GM19043 (cell line): Measurements from ENCODE around the gene GNB2.

Experiments
- ATAC-seq: cut with Tn5 transposase; IDR thresholded peaks from one replicate; pipeline ENCODE4 v1.9.1; 2021; ENCODE audit warnings: low read depth; ENCODE audit not compliant: unreplicated experiment

GNB2 gene

DNA sequence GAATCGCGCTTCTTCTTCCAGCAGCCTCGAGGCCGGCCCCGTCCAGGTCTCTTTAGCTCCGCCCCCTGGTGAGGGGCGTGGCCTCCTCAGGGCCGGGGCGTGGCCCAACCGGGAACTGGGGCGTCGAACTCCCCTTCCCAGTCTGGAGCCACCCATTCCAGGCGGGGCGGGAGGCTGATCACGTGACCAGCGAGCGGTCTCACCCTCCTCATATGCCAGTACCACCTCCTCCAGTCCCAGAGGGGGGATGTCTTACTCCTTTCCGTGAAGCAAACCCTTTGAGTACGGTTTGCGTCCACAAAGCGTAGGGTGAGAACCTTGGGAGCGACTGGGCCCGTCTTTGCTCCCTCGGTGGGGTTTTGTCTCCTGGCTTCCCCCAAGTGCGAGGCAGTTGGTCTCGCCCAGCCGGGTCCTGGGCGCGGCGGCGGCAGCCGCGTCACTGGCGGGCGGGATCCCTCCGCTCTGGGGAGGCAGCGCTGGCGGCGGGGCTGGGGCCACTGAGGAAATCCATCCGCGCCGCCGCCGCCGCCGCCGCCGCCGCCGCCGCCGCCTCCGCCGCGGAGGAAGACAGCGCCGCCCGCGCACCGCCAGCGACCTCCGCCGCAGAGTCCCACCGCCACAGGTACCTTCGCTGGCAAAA lies at the start of gene GNB2:
TSS of gene GNB2 (plus strand) at position 439 of the 640 bp plus-strand sequence. CDS start 2,526 bp downstream, outside the sequence.
- ATAC-seq = peak; percentile 59

DNA sequence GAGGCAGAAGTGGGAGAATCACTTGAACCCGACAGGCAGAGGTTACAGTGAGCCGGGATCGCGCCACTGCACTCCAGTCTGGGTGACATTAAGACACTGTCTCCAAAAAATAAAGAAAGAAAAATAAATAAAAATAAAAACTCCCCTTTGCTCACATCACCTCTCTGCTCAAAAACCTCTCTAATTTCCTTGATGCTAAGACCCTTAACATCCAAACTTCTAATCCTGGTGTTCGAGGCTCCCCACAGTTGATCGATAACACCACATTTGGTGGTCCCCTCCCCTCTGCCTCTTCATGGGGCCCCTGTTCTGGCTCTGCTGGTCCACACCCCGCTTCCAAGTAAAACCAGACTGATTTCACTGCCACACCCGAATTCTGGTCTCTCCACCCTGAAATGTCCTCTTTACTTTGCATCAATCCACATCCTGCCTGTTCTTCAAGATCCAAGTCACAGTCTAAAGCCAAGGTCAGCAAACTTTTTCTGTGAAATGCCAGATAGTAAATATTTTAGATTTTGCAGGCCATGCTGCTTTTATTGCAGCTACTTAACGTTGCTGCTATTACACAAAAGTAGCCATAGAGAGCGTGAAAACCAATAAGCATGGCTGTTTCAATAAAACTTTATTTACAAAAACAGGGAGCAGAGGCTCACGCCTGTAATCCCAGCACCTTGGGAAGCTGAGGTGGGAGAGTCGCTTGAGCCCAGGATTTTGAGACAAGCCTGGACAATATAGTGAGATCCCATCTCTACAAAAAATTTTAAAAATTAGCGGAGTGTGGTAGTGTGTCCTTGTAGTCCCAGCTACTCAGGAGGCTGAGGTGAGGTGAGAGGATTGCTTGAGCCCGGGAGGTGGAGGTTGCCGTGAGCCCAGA lies 49.4 kb upstream of the GNB2 start:
- ATAC-seq = no peak

DNA sequence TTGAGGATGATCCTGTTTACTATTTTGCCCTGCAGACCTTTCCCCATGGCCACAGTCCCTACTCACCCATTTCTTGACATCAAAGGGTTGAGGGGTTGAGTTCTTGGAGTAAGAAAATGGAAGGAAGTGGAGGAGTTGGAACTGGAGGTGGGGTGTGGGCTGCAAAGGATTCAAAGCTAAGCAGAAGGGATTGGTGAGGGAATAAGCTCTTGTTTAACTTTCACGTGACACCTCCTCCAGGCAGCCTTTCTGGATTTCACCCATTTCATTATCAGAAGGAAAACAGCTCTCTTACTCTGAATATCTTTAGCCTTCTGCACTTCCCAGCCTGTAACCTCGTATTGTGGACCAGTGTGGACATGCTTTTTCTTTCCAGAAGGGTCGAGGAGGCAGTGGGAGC lies 47.5 kb upstream of the GNB2 start:
- ATAC-seq = no peak

DNA sequence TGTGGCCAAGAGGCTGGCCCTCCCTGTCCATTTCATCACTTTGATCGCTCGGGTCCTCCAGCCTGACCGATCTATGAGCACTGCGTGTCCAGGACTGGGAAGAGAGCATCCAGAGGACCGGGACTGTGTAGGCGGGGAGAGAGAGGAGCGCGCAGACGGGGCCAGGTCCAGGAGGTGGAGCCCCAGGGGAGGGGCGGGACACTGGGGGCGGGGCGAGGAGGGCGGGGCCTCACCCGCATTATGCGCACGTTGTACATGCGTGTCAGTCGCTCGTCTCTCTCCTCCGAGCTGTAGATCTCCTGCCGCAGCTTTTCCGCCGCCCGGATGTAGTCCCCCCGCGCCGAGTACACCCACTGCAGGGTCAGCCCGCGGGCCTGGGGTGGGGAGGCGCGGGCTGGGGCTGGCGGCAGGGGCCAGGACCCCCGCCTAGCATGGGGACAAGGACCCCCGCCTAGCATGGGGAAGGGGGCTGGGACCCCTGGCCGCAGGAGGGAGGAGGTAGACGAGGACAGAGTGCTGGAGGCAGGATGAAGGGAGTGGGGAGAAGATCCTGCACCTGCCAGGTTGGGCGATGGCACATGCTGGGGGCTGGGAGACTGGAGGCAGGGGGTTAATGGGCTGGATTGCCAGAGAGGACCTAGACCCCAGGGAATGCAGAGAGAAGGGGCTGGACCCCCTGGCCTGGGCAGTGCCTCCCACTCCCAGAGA lies 46.9 kb upstream of the GNB2 start:
- ATAC-seq = peak; percentile 84

DNA sequence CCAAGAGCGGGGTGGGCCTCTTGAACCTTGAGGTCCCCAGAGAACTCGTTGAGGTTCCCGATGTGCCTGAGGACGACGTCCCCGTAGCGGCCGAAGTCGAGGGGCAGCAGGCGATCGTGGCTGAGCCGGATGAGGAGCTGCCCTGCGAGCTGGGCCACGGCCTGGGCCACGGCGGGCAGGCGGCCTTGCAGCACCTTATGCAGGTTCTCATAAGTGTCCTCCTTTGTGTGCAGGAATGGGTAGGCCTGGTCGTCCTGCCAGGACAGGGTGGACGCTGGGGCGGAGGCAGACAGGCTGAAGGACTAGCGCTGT lies 46.3 kb upstream of the GNB2 start:
- no peak for ATAC-seq

DNA sequence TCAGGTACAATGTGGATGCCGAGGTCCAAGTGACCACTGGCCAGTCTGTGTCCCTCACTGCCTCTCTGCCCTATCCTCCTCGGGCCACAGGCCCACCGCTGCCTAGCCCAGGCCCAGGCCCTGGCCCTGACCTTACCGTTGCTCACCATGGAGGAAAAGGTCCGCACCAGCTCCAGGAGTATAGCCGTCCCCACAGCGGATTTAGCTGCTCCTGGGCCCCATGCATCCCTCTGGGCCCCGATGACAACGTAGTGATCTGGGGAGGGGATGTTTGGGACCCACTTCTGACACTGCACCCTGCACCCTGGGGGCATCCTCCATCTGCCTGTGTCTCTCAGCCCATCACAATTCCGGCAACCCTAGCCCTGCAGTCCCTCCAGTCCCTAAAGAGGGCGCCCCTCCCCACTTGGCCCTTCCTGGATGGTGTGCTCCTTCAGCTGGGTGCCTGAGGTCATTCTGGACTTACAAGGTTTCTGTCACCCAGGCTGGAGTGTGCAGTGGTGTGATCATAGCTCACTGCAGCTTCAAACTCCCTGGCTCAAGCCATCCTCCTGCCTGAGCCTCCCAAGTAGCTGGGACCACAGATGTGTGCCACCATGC lies 44.3 kb upstream of the GNB2 start:
- ATAC-seq = no peak

DNA sequence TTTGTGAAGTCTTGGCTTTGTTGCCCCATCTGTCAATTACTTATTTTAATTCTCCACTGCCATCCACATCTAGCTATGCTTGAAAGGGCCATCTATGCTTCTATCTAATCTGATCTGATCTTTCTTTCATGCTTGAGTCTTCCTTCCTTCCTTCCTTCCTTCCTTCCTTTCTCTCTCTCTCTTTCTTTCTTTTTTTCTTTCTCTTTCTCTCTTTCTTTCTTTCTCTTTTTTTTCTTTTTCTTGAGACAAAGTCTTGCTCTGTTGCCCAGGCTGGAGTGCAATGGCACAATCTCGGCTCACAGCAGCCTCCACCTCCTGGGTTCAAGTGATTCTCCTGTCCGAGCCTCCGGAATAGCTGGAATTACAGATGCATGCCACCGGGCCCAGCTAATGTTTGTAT lies 43.5 kb upstream of the GNB2 start:
- ATAC-seq = no peak

DNA sequence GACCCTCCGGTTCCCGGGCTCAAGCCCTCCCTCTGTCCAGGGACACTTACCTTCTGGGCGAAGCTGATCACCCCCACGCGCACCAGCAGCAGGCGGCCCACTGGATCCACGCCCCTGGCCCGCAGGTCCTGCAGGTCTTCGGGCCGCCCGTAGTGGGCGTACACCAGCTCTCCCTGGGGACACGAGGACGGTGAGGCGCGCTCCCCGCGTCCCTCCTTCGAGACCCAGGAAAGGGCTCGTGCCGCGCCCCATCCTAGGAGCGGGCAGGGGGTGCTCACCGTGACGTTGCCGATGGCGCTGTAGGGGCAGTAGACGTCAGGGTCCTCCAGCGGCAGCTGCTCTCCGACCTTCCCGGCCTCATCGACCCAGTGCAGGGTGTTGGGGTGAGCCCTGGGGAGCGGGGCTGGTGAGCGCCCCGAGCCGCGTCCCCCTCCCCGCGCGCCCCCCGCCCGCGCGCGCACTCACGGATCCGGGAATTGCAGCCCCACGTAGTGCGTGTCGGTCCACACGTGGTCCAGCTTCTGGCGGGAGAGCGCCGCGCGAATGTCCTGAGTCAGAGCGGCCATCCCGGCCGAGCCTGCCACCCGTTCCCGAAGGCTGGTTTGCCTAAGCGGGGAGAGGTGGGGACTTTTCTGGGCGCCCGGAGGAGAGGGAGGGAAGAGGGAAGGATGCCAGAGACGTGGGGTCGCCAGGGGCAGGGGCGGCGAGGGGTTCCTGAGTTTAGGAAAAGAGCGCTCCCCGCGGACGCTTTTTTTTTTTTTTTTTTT lies 40.4 kb upstream of the GNB2 start:
- no peak for ATAC-seq

DNA sequence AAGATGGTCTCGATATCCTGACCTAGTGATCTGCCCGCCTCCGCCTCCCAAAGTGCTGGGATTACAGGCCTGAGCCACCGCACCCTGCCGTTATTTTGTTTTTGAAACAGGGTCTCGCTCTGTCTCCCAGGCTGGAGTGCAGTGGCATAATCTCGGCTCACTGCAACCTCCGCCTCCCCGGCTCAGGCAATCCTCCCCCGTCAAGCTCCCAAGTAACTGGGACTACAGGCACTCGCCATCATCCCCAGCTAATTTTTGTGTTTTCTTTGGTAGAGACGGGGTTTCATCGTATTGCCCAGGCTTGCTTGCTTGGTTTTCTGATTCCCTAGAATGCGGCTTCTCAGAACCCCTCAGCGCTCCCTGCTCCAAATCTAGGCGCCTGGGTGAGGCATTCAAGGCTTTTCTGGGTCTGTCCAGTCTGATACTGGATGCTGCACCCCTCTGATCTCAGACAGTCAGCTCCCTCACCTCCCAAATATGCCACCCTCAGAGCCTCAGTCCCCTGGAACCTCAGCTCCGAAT lies 33.5 kb upstream of the GNB2 start:
- ATAC-seq = no peak

DNA sequence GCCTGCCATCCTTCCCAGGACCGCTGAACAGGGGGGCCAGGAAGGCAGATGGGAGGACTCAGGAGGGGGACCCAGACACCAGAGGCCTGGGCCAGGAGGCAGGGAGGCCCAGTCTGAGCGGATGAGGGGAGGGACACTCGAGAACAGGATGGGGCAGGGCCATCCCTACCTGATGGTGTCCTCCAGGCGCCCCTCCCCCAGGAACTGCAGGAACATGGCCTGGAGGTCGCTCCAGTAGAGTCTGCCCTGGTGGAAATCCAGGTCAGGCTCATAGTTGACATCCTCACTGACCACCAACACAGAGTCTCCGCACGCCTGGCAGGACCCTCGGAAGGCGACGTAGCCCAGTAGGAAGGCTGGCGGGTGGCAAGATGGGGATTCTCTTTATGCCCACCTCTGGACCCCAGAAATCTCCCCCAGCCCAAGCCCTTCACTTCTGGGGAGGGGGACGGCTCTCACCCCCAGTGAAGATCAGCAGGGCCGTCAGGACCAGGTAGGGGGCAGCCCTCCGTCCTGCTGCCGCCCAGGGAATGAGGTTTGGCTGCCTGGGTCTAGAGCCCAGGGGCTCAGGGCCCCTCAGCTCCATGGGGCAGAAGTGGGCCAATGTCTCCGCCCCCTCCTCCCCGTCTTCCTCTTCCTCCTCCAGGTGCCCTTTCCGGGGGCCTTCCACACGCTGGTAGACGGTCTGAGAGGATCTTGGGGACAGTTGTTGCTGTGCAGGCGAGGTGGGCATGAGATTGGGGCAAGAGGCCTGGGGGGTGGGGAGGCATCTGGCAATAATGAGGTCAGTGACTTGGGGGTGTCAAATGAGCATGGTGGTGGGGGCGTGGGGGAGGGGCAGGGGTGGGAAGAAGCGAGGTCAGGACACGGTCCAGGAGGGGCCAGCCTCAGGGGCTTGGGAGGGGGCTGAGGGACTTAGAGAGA lies 32.8 kb upstream of the GNB2 start:
- no peak for ATAC-seq

DNA sequence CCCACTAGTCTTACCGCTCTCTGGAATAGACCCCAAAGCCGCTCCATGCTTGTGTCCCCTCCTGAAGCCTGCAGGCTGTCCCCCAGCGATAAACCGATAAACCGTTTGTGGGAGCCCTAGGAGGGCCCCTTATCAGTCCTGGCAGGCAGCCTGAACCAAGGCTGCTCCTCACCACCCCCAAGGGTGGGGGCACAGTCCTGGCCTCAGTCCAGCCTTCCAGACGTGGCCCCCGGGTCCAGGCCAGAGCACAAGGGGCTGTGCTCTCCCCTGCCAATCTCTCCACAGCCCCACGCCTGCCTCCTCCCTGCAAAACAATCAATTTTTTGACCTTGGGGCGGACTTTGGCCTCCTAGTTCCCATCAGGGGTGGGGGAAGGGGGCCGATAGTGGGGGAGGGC lies 32.1 kb upstream of the GNB2 start, which contains the start of gene TFR2:
TSS of gene TFR2 (minus strand) at position 90 of the 397 bp plus-strand sequence. CDS start at position 47, 43 bp downstream.
- no peak for ATAC-seq

DNA sequence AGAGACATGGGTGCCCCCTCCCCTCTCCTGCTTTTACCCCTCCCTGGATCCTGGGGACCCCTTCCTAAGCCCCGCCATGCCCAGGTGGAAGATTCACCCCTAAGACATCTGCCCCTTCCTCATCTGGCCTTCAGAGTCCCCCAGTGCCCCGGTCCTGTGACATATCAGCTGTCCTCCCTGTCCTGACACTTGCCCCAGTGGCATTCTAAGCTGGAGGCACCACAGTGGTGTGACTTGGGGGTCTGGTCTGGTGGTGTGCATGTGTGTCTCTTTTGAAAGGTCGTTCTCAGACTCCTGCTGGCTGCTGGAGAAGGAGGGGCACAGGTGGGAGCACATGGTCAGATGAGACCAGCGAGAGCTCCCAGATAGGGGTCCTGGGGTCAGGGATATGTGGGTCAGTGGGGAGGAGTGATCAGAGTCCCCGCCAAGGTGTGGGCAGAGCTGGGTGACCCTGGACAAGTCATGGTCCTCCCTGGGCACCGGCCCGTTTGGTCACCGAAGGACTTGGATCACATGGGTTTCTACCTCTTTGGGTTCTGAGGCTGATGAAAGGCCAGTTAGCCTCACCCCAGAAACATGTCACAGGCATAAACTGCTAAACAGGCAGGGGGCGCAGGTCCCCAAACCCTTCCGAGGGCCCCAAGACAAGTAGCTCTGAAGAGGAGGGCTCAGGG lies 31.5 kb upstream of the GNB2 start:
- ATAC-seq = no peak

DNA sequence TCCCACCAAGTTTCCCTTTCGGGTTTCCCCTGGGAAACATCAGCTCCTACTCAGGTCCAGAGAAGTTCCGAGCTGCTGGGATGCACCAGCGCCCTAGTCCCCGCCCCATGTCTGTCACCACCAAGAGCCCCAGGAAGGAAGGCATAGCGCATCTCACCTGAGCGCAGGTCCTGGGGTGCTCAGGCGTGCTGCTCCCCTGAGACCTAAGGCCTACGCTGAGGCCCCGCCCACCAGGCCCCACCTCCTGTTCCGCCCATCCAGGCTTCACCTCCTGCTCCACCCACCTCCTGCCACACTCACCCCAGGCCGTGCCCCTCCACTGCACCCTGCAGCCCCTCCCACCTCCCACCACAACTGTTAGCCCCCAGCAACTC lies 31.0 kb upstream of the GNB2 start:
- no peak for ATAC-seq

DNA sequence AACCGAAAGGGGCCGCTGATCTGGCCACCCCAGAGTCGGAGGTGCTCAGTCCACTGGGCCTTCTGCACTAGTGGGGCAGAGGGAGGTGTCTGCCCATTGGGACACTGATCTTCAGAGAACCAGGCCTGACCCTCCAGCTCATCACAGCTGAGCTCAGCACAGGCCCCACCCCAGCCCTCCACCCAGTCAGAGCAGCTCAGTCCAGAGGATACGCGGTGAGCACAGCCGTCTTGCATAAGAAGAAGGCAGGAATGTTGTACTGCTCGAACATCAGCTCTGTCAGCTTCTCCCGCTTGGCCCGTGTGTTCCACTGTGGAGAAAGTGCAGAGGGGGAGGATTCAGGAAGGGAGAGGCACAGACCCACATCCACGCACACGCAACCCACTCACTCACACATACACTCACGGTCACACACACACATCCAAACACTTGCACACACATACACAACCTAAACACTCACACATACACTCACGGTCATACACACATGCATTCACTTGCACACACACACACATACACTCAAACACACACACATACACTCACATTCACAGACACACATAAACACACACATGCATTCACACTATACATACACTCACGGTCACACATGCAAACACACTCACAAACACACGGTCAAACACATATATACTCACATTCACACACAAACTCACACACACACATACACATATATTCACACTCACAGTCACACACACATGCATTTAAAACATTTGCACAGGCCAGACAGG lies 23.5 kb upstream of the GNB2 start:
- ATAC-seq = no peak

DNA sequence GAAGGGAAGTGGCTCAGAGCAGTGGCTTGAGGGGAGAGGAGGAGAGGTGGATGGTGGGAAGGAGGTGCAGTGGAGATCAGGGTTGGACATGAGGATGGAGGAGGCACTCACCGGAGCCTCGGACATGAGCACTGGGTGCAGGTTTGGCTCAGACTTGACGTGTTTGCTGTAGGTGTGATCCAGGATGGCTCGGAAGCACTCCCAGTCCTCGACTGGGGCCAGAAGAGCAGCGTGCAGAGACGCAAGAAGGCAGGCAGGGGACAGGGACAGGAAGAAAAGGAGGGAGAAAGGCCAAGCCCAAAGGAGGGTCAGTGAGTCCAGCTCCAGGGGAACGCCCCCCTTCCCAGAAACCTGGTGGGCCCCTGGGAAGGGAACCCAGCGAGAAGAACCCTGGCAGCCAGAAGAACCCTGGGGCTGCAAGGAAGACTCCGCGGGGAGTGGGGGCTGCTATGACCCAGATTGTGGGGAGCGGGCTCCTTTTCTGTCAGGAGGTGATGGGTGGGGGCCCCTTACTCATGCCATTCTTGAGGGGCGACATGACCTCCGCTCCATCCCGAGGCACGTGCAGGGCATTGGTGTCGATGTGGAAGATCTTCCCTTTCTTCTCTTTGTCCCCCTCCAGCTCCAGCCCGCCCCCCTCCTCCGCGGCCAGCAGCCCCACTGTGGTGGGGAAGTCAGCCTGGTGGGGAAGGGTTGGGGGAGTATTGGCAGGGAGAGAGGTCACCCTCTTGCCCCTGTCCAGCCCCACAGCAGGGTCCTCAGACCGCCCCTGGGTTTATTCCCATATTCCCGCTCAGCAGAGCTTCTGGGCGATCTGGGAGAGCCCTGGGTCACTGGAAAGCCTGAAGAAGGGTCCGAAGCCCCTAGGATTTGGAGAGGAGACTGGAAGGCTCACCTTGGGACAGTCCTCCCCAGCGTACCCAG lies 18.4 kb upstream of the GNB2 start:
- ATAC-seq = no peak

DNA sequence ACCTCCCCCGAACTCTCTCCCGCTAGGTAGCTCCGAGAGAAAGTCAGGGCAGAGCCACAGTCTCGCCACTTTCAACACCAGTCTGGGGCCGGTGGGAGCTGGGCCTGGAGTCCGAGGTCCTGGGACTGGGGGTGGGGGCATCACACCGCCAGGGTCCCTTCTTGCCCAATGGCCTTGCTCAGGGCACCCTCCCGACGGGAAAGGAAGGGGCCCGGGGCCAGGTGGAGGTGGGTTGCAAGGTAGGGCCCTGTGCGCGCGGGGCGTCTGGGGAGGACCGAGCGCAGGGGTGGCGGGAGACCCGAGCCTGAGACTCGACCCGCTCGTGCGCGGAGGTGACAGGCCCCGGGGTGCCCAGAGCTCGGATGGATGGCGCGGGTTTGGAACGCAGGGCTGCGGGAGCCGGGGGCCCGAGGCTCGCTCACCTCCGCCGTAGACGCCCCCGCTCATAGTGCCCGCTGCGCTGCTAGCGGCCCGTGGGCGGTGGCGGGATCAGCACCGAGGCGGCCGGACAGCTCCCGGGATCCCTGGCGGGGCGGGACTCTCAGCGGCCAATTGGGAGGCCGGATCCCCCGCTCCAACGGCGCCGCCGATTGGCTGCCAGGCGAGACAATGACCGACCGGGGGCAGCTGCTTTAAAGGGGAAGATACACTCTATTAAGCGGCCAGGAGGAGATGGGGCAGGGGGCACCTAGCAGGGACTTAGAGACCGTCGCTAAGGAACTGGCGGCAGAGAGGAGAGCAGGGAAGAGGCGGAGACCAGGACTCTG lies 17.4 kb upstream of the GNB2 start, which contains the start of gene ACTL6B:
TSS of gene ACTL6B (minus strand) at position 541 of the 767 bp plus-strand sequence. CDS start at position 447, 94 bp downstream.
- no peak for ATAC-seq
